Activated CD8-positive, alpha-beta T cell treated with anti-CD3 and anti-CD28 coated beads for 36 hours (primary cell): ENCODE measurements around the gene NCBP3. TPM values are rescaled to one million over a fixed set of nuclear protein-coding genes. Genes with fewer than 3 reads are reported as not detected.
A peak's percentile ranks its signal among the peaks of the same experiment; 100 is the strongest.

ENCODE experiments used
- ATAC-seq: fragments of 200-7000 bp; cut with Tn5 transposase; one replicate; pipeline ENCODE4 v1.10.0; 2021; ENCODE audit warnings: mild to moderate bottlenecking, moderate library complexity
- CTCF ChIA-PET: fragments of 350-600 bp; sonication (Branson Sonifier 250); formaldehyde crosslinking; loops from one replicate; lab custom pipeline; 2021; ENCODE audit warnings: antibody characterized with exemption; lab: Charles Lee
- POLR2A ChIA-PET: fragments of 350-600 bp; sonication (Branson Sonifier 250); formaldehyde crosslinking; loops from one replicate; lab custom pipeline; 2021; ENCODE audit warnings: antibody characterized with exemption; lab: Charles Lee
- DNase-seq: peaks from one replicate; pipeline ENCODE4 v3.0.0-alpha.2; 2020
- H3K27ac Mint-ChIP-seq: one replicate; pipeline ENCODE4 v1.8.0; 2021; ENCODE audit warnings: mild to moderate bottlenecking, mixed read lengths
- H3K27me3 Mint-ChIP-seq: one replicate; pipeline ENCODE4 v1.8.0; 2021; ENCODE audit warnings: mixed read lengths
- H3K36me3 Mint-ChIP-seq: one replicate; pipeline ENCODE4 v1.8.0; 2021; ENCODE audit warnings: low read depth, mixed read lengths
- H3K4me1 Mint-ChIP-seq: one replicate; pipeline ENCODE4 v1.8.0; 2021; ENCODE audit warnings: low read depth, mixed read lengths
- H3K4me3 Mint-ChIP-seq: one replicate; pipeline ENCODE4 v1.8.0; 2021; ENCODE audit warnings: mild to moderate bottlenecking, moderate library complexity, mixed read lengths
- H3K9me3 Mint-ChIP-seq: one replicate; pipeline ENCODE4 v1.8.0; 2021; ENCODE audit warnings: mixed read lengths
- intact Hi-C: fragments of 100-400 bp; cut with micrococcal nuclease; formaldehyde crosslinking; loops from one replicate; pipeline ENCODE4 v1.10.0; 2022
- total RNA-seq, 2 experiments: library from RNA; stranded (reverse); gene quantifications; one replicate each; pipeline ENCODE4 v1.2.3, GENCODE V29; 2021
- TF ChIP-seq, protein P1 (sequence below): fragments of 200-600 bp; IDR thresholded peaks from one replicate; pipeline ENCODE4 v1.8.0; 2022; ENCODE audit warnings: antibody characterized with exemption, mild to moderate bottlenecking

NCBP3 gene
- total RNA-seq, 2 experiments from 2014 or later = 34.7 to 41.1 TPM

GRCh38 chr17:3890878-3891219 lies 44.8 kb upstream of the NCBP3 start:
- intact Hi-C loops = no loop called here
- peaks cover 43% of the 10 kb centered on the region for H3K4me1 Mint-ChIP-seq
- no peak overlapping the region for H3K27ac Mint-ChIP-seq
- no peaks in the 10 kb centered on the region for H3K36me3 Mint-ChIP-seq
- H3K27me3 Mint-ChIP-seq = no peaks in the 10 kb centered on the region
- H3K9me3 Mint-ChIP-seq = no peaks in the 10 kb centered on the region
- ATAC-seq = no peak
- TF ChIP-seq, protein P1, sequence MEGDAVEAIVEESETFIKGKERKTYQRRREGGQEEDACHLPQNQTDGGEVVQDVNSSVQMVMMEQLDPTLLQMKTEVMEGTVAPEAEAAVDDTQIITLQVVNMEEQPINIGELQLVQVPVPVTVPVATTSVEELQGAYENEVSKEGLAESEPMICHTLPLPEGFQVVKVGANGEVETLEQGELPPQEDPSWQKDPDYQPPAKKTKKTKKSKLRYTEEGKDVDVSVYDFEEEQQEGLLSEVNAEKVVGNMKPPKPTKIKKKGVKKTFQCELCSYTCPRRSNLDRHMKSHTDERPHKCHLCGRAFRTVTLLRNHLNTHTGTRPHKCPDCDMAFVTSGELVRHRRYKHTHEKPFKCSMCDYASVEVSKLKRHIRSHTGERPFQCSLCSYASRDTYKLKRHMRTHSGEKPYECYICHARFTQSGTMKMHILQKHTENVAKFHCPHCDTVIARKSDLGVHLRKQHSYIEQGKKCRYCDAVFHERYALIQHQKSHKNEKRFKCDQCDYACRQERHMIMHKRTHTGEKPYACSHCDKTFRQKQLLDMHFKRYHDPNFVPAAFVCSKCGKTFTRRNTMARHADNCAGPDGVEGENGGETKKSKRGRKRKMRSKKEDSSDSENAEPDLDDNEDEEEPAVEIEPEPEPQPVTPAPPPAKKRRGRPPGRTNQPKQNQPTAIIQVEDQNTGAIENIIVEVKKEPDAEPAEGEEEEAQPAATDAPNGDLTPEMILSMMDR = no peak
- ChIA-PET CTCF (interaction anchor here (0.6 to 1.3 kb wide), 3 partner anchors 45 to 252 kb away, joined by 3 to 5 read pairs (median 3); partner anchors contain the start of genes CYB5D2, NCBP3 and ZZEF1), POLR2A (interaction anchor here (0.7 to 1.4 kb wide), 3 partner anchors 10 to 252 kb away, joined by 3 to 4 read pairs (median 3); partner anchors contain the start of gene CYB5D2)
- no peak overlapping the region for H3K4me3 Mint-ChIP-seq
- DNase-seq = no peak

GRCh38 chr17:3890082-3890877 lies 44.2 kb upstream of the NCBP3 start:
- ATAC-seq (no peak), DNase-seq (peak; percentile 51)
- TF ChIP-seq, protein P1 = no peak
- intact Hi-C loops = no loop called here
- CTCF ChIA-PET = interaction anchor here (0.6 to 1.3 kb wide), 4 partner anchors 26 to 253 kb away, joined by 3 to 5 read pairs (median 3); partner anchors contain the start of genes CYB5D2, NCBP3 and ZZEF1
- Mint-ChIP-seq H3K27me3 (no peaks in the 10 kb centered on the region), H3K4me3 (no peak overlapping the region), H3K36me3 (no peaks in the 10 kb centered on the region), H3K9me3 (no peaks in the 10 kb centered on the region), H3K4me1 (peaks cover 43% of the 10 kb centered on the region), H3K27ac (no peak overlapping the region)
- POLR2A ChIA-PET = interaction anchor here (0.7 to 1.6 kb wide), 3 partner anchors 10 to 253 kb away, joined by 3 to 4 read pairs (median 3); partner anchors contain the start of genes CYB5D2 and P2RX1

DNA sequence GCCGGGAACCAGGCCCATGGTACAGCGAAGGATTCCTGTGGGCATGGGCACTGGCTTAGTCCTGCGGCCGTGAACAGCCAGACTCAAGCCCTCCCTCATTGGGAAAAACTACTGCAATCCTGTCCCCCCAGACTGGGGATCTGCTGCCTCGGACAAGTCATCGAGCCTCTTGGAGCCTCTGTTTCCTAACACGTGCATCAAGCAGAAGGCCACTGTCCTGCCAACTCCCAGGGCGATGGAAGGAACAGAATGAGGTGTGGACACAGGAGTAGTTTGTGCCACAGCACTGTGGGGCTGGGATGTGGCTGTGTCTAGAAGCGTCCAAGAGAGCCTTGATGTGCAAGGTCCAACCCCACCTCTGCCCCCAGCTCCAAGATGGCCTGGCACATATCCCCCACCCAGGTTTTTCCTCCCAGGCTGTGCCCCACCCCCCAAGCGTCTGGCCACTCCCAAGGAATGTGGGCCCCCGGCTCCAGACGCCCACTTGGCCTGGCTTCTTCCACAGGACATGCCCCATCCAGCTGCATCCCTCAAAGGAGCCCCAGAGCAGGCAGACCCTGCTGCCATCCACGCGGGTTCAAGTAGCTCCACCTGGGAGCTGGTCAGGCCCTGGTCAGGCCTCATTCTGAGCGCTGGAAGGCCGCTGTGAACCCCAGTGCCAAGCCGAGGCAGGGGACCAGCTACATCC lies 43.4 kb upstream of the NCBP3 start:
- H3K4me1 Mint-ChIP-seq = peaks cover 43% of the 10 kb centered on the region

DNA sequence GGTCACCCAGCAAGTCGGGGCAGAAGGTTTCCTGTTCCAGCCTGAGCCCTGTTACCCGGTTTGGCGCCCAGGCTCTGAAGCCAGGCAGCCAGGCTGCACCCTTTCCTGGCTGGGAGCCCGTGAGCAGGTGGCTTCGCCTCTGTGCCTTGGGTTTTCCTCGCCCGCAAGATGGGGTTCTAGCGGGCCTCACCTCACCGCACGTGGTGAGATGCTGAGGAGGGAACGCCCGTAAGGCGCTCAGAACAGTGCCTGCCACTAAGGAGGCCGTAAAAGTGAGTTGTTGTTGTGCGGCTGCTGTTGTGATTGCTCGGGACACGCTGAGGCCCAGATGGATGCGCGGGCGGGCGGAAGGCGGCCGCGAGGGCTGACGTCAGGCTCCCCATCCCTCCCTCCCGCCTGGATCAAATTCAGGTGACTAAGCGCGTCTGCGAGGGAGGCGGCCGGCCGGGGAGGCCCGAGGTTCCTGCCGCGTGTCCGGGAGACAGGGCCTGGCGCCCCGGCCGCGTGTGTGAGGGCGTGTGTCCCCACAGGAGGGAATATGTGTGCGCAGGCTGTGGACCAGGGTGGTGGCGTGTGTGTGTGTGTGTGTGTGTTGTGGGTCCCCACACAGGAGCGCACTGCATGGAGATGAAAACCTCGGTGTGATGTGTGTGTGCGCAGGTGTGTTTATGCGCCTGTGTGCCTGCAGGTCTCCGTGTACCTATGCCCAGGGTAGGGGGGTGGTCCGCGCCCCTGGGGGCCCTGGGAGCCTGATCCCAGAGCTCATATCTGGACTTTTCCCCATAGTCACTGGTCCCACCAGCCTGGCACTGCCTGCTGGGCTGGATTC lies 42.5 kb upstream of the NCBP3 start:
- ChIA-PET CTCF (interaction anchor here (0.9 to 1.4 kb wide), 3 partner anchors 24 to 151 kb away, joined by 3 to 5 read pairs (median 4); no protein-coding TSS in a partner anchor), POLR2A (interaction anchor here (1.6 kb wide), 1 partner anchor 28 kb away, joined by 3 read pairs; the partner anchor contains the start of gene P2RX1)
- H3K27me3 Mint-ChIP-seq = no peaks in the 10 kb centered on the region
- H3K9me3 Mint-ChIP-seq = no peaks in the 10 kb centered on the region
- DNase-seq (no peak), ATAC-seq (no peak)
- H3K36me3 Mint-ChIP-seq = no peaks in the 10 kb centered on the region
- H3K4me1 Mint-ChIP-seq = peaks cover 34% of the 10 kb centered on the region
- no peak overlapping the region for H3K27ac Mint-ChIP-seq
- no peak overlapping the region for H3K4me3 Mint-ChIP-seq
- TF ChIP-seq, protein P1 = no peak
- intact Hi-C loops = no loop called here

More for the DNA sequence above, 43.4 kb upstream of the NCBP3 start:
- no peaks in the 10 kb centered on the region for H3K9me3 Mint-ChIP-seq
- no peak for DNase-seq
- POLR2A ChIA-PET = interaction anchor here (1.6 kb wide), 1 partner anchor 27 kb away, joined by 3 read pairs; the partner anchor contains the start of gene P2RX1
- ATAC-seq = no peak
- TF ChIP-seq, protein P1 = no peak
- intact Hi-C loops = no loop called here
- CTCF ChIA-PET = interaction anchor here (0.9 to 1.3 kb wide), 4 partner anchors 25 to 116 kb away, joined by 3 to 5 read pairs (median 4); partner anchors contain the start of gene NCBP3
- no peaks in the 10 kb centered on the region for H3K27me3 Mint-ChIP-seq
- H3K27ac Mint-ChIP-seq = no peak overlapping the region
- no peaks in the 10 kb centered on the region for H3K36me3 Mint-ChIP-seq
- no peak overlapping the region for H3K4me3 Mint-ChIP-seq
